Thyroid gland (tissue), 4 donors: ENCODE results near the gene UBE2V1.

Source experiments
- CTCF ChIP-seq, 6 experiments: fragments of 200-600 bp in 3 of 6; fragments of 450-650 bp in 3 of 6; sonication (generic) in 3 of 6; IDR thresholded peaks; one replicate each; pipeline ENCODE4 v1.5.1; 2016 to 2019; ENCODE audit warnings: antibody characterized with exemption in 6 of 6, mild to moderate bottlenecking in 2 of 6, inconsistent platforms in 1 of 6, moderate library complexity in 1 of 6
- POLR2A ChIP-seq, 2 donors: fragments of 450-650 bp; IDR thresholded peaks; one replicate each; pipeline ENCODE4 v1.6.1; 2017; ENCODE audit warnings: antibody characterized with exemption in 2 of 2, mild to moderate bottlenecking in 2 of 2, moderate library complexity in 1 of 2

- TF ChIP-seq CTCF (IDR thresholded peaks at IDR 0.05) (no peak), POLR2A (IDR thresholded peaks at IDR 0.05) (no peak)
Measured at GRCh38 chr20:50138120-50138478, 25.1 kb upstream of the UBE2V1 start.
